ENCODE results near the gene SUPT5H. TPM values are rescaled to one million over a fixed set of nuclear protein-coding genes. Genes with fewer than 3 reads are reported as not detected.

The SUPT5H gene
- total and polyA plus RNA-seq, 2 of the 8 experiments (the other 6 are each of a cell fraction or from before 2014, with no cell fraction given): 77.8 to 111 TPM

- TF ChIP-seq, protein P1, sequence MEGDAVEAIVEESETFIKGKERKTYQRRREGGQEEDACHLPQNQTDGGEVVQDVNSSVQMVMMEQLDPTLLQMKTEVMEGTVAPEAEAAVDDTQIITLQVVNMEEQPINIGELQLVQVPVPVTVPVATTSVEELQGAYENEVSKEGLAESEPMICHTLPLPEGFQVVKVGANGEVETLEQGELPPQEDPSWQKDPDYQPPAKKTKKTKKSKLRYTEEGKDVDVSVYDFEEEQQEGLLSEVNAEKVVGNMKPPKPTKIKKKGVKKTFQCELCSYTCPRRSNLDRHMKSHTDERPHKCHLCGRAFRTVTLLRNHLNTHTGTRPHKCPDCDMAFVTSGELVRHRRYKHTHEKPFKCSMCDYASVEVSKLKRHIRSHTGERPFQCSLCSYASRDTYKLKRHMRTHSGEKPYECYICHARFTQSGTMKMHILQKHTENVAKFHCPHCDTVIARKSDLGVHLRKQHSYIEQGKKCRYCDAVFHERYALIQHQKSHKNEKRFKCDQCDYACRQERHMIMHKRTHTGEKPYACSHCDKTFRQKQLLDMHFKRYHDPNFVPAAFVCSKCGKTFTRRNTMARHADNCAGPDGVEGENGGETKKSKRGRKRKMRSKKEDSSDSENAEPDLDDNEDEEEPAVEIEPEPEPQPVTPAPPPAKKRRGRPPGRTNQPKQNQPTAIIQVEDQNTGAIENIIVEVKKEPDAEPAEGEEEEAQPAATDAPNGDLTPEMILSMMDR (IDR thresholded peaks at IDR 0.05; ENCODE audit: control extremely low read depth in 1 of 3, insufficient read depth in 1 of 3, low read depth in 1 of 3, low read length in 3 of 3): peak; percentile 31 to 39 (median 39)
- TF ChIP-seq SP1 (IDR thresholded peaks at IDR 0.05; ENCODE audit: low read depth, low read length): peak; percentile 32; the same call in 1 of the 2 replicates
- no peak for TF ChIP-seq CTBP2 (IDR thresholded peaks at IDR 0.05; ENCODE audit: borderline replicate concordance, insufficient read depth, insufficient read length, low read length)
- 0 out of 2 replicates have a peak, but pooled peaks have one; percentile 95 for TF ChIP-seq TCF12 (IDR thresholded peaks at IDR 0.05; ENCODE audit: low read depth, low read length)
- 0 out of 2 replicates have a peak, but pooled peaks have one; percentile 9 for TF ChIP-seq PHF8 (conservative IDR thresholded peaks at IDR 0.05; ENCODE audit: low read depth, low read length)
- TF ChIP-seq YY1 (IDR thresholded peaks at IDR 0.05; ENCODE audit: low read depth, low read length): peak; percentile 51; the same call in 1 of the 2 replicates
- no peak for TF ChIP-seq BRCA1 (IDR thresholded peaks at IDR 0.05; ENCODE audit: low read depth, low read length)
- TF ChIP-seq KDM1A (IDR thresholded peaks at IDR 0.05; ENCODE audit: borderline replicate concordance, low read length): peak; percentile 28; the same call in 1 of the 2 replicates
- no peak for TF ChIP-seq CBX5 (IDR thresholded peaks at IDR 0.05; ENCODE audit: low read depth, low read length)
- TF ChIP-seq RAD21 (IDR thresholded peaks at IDR 0.05 in 1 of 2, conservative IDR thresholded peaks at IDR 0.05 in 1 of 2; ENCODE audit: low read depth in 2 of 2, low read length in 2 of 2): peak; percentile 40 to 47
- no peak for TF ChIP-seq NRF1 (IDR thresholded peaks at IDR 0.05; ENCODE audit: low read depth, low read length)
- 0 out of 2 replicates have a peak, but pooled peaks have one; percentile 61 for TF ChIP-seq RBBP5 (IDR thresholded peaks at IDR 0.05; ENCODE audit: borderline replicate concordance, low read depth, low read length)
- TF ChIP-seq MAFK (IDR thresholded peaks at IDR 0.05; ENCODE audit: low read depth, low read length): no peak
- peak; percentile 54 for TF ChIP-seq KDM4A (IDR thresholded peaks at IDR 0.05; ENCODE audit: low read depth, low read length, severe bottlenecking)
- peak; percentile 67 for TF ChIP-seq ASH2L (IDR thresholded peaks at IDR 0.05; ENCODE audit: low read length)
- no peak for TF ChIP-seq ATF2 (IDR thresholded peaks at IDR 0.05; ENCODE audit: low read length)
- peak; percentile 48; the same call in 1 of the 2 replicates for TF ChIP-seq CHD2 (IDR thresholded peaks at IDR 0.05; ENCODE audit: low read length)
- no peak for TF ChIP-seq KDM5A (IDR thresholded peaks at IDR 0.05; ENCODE audit: low read length)
These were observed 52.8 kb downstream of the SUPT5H start (continued) for GRCh38 chr19:39497996-39498797.

Measured in H1 (cell line).